ENCODE measurements around the gene SLIT1.

- TF ChIP-seq POLR2AphosphoS5 (IDR thresholded peaks at IDR 0.05; ENCODE audit: low read depth, low read length) (no peak), SIN3A (IDR thresholded peaks at IDR 0.05; ENCODE audit: borderline replicate concordance, insufficient read depth, low read length) (no peak), REST (IDR thresholded peaks at IDR 0.05; ENCODE audit: insufficient read depth in 1 of 2, low read depth in 2 of 2, low read length in 2 of 2) (no peak)
Measured at GRCh38 chr10:97211229-97211628, 25.5 kb upstream of the SLIT1 start.
